Measurements from ENCODE around the gene MUS81.

MUS81 gene

GRCh38 chr11:65854852-65855837 is 5.1 kb upstream of the MUS81 start:
- H3K4me3 ChIP-seq (replicated peaks; ENCODE audit: low read depth, low read length), result no peak overlapping the region
- DNase-seq (ENCODE audit: extremely low read depth, insufficient read length), result no peak
- H3K36me3 ChIP-seq (ENCODE audit: control insufficient read depth, insufficient read depth, low read length), result peaks cover 38% of the 10 kb centered on the region
- no peak for TF ChIP-seq CTCF (IDR thresholded peaks at IDR 0.05; ENCODE audit: insufficient read depth, low read length, poor library complexity, severe bottlenecking)
- no peaks in the 10 kb centered on the region for H3K27me3 ChIP-seq (replicated peaks; ENCODE audit: control insufficient read depth, insufficient read depth, low read length)

- no peak for TF ChIP-seq CTCF (IDR thresholded peaks at IDR 0.05; ENCODE audit: insufficient read depth, low read length, poor library complexity, severe bottlenecking)
- peak overlapping the region; percentile 97 for H3K4me3 ChIP-seq (replicated peaks; ENCODE audit: low read depth, low read length)
- DNase-seq (ENCODE audit: extremely low read depth, insufficient read length), result no peak
- H3K36me3 ChIP-seq (ENCODE audit: control insufficient read depth, insufficient read depth, low read length), result peaks cover 38% of the 10 kb centered on the region
- no peaks in the 10 kb centered on the region for H3K27me3 ChIP-seq (replicated peaks; ENCODE audit: control insufficient read depth, insufficient read depth, low read length)
Observed at GRCh38 chr11:65855927-65856363, 4.3 kb upstream of the MUS81 start.

GRCh38 chr11:65856689-65857499 is 3.3 kb upstream of the MUS81 start:
- no peaks in the 10 kb centered on the region for H3K27me3 ChIP-seq (replicated peaks; ENCODE audit: control insufficient read depth, insufficient read depth, low read length)
- H3K4me3 ChIP-seq (replicated peaks; ENCODE audit: low read depth, low read length), result peak overlapping the region; percentile 97
- peaks cover 34% of the 10 kb centered on the region for H3K36me3 ChIP-seq (ENCODE audit: control insufficient read depth, insufficient read depth, low read length)
- DNase-seq (ENCODE audit: extremely low read depth, insufficient read length), result peak; percentile 87
- TF ChIP-seq CTCF (IDR thresholded peaks at IDR 0.05; ENCODE audit: insufficient read depth, low read length, poor library complexity, severe bottlenecking), result no peak

GRCh38 chr11:65857500-65857852 is 2.8 kb upstream of the MUS81 start:
- DNase-seq (ENCODE audit: extremely low read depth, insufficient read length), result no peak
- Histone ChIP-seq H3K4me3 (replicated peaks; ENCODE audit: low read depth, low read length) (peak overlapping the region; percentile 97), H3K27me3 (replicated peaks; ENCODE audit: control insufficient read depth, insufficient read depth, low read length) (no peaks in the 10 kb centered on the region), H3K36me3 (ENCODE audit: control insufficient read depth, insufficient read depth, low read length) (peaks cover 33% of the 10 kb centered on the region)
- TF ChIP-seq CTCF (IDR thresholded peaks at IDR 0.05; ENCODE audit: insufficient read depth, low read length, poor library complexity, severe bottlenecking), result no peak

- Histone ChIP-seq H3K4me3 (replicated peaks; ENCODE audit: low read depth, low read length) (peak within 1 kb of the TSS; percentile 97), H3K27me3 (replicated peaks; ENCODE audit: control insufficient read depth, insufficient read depth, low read length) (no peaks in the 10 kb centered on the region), H3K36me3 (ENCODE audit: control insufficient read depth, insufficient read depth, low read length) (peaks cover 33% of the 10 kb centered on the region)
- peak; percentile 99 for DNase-seq (ENCODE audit: extremely low read depth, insufficient read length)
- TF ChIP-seq CTCF (IDR thresholded peaks at IDR 0.05; ENCODE audit: insufficient read depth, low read length, poor library complexity, severe bottlenecking), result no peak
Observed at GRCh38 chr11:65857853-65858680, 2.2 kb upstream of the MUS81 start, which contains the start of gene CFL1. TSS of gene CFL1 (minus strand) at chr11:65858180. CDS start at chr11:65858099, 81 bp downstream.

All from GM06990 (cell line).